ENCODE results near the gene SPDYE11. TPM values are rescaled to one million over a fixed set of nuclear protein-coding genes. Genes with fewer than 3 reads are reported as not detected.

The SPDYE11 gene, protein sequence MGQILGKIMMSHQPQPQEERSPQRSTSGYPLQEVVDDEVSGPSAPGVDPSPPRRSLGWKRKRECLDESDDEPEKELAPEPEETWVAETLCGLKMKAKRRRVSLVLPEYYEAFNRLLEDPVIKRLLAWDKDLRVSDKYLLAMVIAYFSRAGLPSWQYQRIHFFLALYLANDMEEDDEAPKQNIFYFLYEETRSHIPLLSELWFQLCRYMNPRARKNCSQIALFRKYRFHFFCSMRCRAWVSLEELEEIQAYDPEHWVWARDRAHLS
- not detected in 2 replicates for total RNA-seq

DNA sequence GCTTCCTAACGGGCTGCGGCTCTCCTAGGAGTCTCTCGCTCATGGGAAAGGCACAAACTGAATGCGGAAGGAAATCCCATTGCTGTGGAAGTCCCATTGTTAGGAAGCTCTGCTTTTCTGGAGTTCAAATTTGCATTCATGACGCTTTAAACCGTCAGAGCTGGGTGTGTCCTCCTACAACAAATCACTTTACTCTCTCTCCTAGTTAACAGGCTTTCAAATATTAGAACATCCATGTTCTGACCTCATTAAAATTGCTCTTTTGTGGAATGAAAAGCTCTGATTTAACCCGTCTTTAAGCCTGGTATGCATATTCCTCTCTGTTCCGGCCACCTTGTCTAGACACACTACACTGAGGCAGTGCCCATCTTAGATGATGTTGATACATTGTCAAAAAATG is at the start of gene SPDYE11:
Gene SPDYE11 (minus strand): TSS at position 101 of the 400 bp plus-strand sequence. CDS start 1,800 bp downstream, outside the sequence.

DNA sequence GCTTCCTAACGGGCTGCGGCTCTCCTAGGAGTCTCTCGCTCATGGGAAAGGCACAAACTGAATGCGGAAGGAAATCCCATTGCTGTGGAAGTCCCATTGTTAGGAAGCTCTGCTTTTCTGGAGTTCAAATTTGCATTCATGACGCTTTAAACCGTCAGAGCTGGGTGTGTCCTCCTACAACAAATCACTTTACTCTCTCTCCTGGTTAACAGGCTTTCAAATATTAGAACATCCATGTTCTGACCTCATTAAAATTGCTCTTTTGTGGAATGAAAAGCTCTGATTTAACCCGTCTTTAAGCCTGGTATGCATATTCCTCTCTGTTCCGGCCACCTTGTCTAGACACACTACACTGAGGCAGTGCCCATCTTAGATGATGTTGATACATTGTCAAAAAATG is 28.2 kb upstream of the SPDYE11 start, which contains the start of gene SPDYE9:
Gene SPDYE9 (minus strand): TSS at position 101 of the 400 bp plus-strand sequence. CDS start 1,800 bp downstream, outside the sequence.

DNA sequence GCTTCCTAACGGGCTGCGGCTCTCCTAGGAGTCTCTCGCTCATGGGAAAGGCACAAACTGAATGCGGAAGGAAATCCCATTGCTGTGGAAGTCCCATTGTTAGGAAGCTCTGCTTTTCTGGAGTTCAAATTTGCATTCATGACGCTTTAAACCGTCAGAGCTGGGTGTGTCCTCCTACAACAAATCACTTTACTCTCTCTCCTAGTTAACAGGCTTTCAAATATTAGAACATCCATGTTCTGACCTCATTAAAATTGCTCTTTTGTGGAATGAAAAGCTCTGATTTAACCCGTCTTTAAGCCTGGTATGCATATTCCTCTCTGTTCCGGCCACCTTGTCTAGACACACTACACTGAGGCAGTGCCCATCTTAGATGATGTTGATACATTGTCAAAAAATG is 28.0 kb downstream of the SPDYE11 start, which contains the start of gene SPDYE8:
Gene SPDYE8 (minus strand): TSS at position 101 of the 400 bp plus-strand sequence. CDS start 1,800 bp downstream, outside the sequence.

Other genes starting within 250 kb of the SPDYE11 start
- 0.53 and 1.4 TPM in 2 replicates for gene TYW1B, start 229.7 kb downstream of the SPDYE11 start, total RNA-seq
- gene POM121, start 132.8 kb downstream of the SPDYE11 start, total RNA-seq, result 4.0 and 7.3 TPM in 2 replicates
- not detected in 2 replicates for gene TRIM74, start 88.4 kb downstream of the SPDYE11 start, total RNA-seq
- gene SPDYE8, start 28.1 kb downstream of the SPDYE11 start, total RNA-seq, result not detected in 2 replicates
- gene SPDYE9, start 28.1 kb upstream of the SPDYE11 start, total RNA-seq, result not detected in 2 replicates